Suprapubic skin (tissue), 4 donors: ENCODE measurements around the gene CCDC190. TPM values are rescaled to one million over a fixed set of nuclear protein-coding genes. Genes with fewer than 3 reads are reported as not detected.

Source experiments
- DNase-seq, 2 donors: peaks; one replicate each; pipeline ENCODE4 v3.0.0-alpha.2; 2019; ENCODE audit warnings: low spot score in 2 of 2
- H3K27ac ChIP-seq: fragments of 200-600 bp; sonication (generic); one replicate; pipeline ENCODE4 v1.5.1; 2019
- H3K27me3 ChIP-seq: fragments of 200-600 bp; sonication (generic); one replicate; pipeline ENCODE4 v1.5.1; 2019
- H3K36me3 ChIP-seq: fragments of 200-600 bp; sonication (generic); one replicate; pipeline ENCODE4 v1.5.1; 2019
- H3K4me1 ChIP-seq: fragments of 200-600 bp; sonication (generic); one replicate; pipeline ENCODE4 v1.5.1; 2019
- H3K4me3 ChIP-seq: fragments of 200-600 bp; sonication (generic); one replicate; pipeline ENCODE4 v1.5.1; 2019; ENCODE audit warnings: mild to moderate bottlenecking
- H3K9me3 ChIP-seq: fragments of 200-600 bp; sonication (generic); one replicate; pipeline ENCODE4 v1.5.1; 2019
- EP300 ChIP-seq: sonication (generic); formaldehyde crosslinking; IDR thresholded peaks from one replicate; pipeline ENCODE4 v1.6.1; 2017; ENCODE audit warnings: antibody characterized with exemption
- POLR2A ChIP-seq, 2 donors: fragments of 450-650 bp; IDR thresholded peaks; one replicate each; pipeline ENCODE4 v1.6.1; 2017; ENCODE audit warnings: antibody characterized with exemption in 2 of 2, mild to moderate bottlenecking in 2 of 2, moderate library complexity in 2 of 2
- POLR2AphosphoS5 ChIP-seq, 3 donors: sonication (generic); formaldehyde crosslinking; IDR thresholded peaks; one replicate each; pipeline ENCODE4 v1.6.1; 2017; ENCODE audit warnings: antibody characterized with exemption in 3 of 3
- WGBS: methylation state at CpG from one replicate; pipeline ENCODE4 v1.1.5; 2018; 5-methylcytosine and 5-hydroxymethylcytosine counted together
- total RNA-seq, 4 donors: library from RNA; depleted of rRNA; stranded (reverse); fragments of >200 nt; gene quantifications; one replicate each; pipeline ENCODE4 v1.1.0, GENCODE V29; 2016
- TF ChIP-seq, protein P1 (sequence below), 2 donors: fragments of 200-600 bp in 1 of 2; fragments of 450-650 bp in 1 of 2; sonication (generic) in 1 of 2; IDR thresholded peaks; one replicate each; pipeline ENCODE4 v1.5.1; 2016 to 2019; ENCODE audit warnings: antibody characterized with exemption in 2 of 2, mild to moderate bottlenecking in 1 of 2, moderate library complexity in 1 of 2

The CCDC190 gene
- total RNA-seq, 4 donors from 2014 or later = not detected

DNA sequence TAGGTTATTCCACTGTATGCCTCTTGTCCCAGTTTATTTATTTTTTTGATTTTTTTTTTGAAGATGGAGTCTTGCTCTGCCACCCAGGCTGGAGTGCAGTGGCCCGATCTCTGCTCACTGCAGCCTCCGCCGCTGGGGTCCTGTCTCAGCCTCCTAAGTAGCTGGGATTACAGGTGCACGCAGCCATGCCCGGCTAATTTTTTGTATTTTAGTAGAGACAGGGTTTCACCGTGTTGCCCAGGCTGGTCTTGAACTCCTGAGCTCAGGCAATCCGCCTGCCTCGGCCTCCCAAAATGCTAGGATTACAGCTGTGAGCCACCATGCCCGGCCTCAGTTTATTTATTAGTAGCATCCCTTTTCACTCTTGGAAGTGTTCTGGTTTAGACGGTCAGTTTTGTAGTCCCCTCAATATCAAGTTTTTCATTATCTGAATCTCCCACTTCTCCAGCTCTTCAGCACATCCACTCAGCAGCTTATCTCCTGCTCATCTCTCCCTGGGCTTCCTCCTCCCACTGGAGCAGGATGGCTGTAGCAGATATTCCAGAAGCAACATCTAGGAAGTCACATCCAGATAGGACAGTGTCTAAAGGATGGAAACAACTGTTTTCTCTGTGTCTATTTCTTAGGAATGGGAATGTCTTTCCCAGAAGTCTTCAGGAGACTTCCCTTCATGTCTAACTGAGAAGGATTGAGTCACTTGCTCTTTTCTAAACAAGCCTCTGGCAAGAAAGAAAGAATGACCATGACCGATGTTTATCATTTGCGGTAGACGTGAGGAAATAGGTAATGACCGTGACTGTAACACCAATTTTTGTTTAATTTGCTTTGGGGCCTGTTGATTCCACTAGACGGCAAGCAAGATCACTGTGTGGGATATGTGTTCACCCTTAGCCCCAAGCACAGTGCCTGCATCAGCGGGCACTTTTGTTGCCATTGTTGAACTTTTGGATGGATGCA, 14.4 kb downstream of the CCDC190 start:
- TF ChIP-seq POLR2A (IDR thresholded peaks at IDR 0.05) = no peak
- TF ChIP-seq POLR2AphosphoS5 (IDR thresholded peaks at IDR 0.05) = no peak
- TF ChIP-seq EP300 = no peak
- TF ChIP-seq, protein P1, sequence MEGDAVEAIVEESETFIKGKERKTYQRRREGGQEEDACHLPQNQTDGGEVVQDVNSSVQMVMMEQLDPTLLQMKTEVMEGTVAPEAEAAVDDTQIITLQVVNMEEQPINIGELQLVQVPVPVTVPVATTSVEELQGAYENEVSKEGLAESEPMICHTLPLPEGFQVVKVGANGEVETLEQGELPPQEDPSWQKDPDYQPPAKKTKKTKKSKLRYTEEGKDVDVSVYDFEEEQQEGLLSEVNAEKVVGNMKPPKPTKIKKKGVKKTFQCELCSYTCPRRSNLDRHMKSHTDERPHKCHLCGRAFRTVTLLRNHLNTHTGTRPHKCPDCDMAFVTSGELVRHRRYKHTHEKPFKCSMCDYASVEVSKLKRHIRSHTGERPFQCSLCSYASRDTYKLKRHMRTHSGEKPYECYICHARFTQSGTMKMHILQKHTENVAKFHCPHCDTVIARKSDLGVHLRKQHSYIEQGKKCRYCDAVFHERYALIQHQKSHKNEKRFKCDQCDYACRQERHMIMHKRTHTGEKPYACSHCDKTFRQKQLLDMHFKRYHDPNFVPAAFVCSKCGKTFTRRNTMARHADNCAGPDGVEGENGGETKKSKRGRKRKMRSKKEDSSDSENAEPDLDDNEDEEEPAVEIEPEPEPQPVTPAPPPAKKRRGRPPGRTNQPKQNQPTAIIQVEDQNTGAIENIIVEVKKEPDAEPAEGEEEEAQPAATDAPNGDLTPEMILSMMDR (IDR thresholded peaks at IDR 0.05) = no peak
- 94% methylated on average over 16 of the region's 16 CpGs for WGBS

DNA sequence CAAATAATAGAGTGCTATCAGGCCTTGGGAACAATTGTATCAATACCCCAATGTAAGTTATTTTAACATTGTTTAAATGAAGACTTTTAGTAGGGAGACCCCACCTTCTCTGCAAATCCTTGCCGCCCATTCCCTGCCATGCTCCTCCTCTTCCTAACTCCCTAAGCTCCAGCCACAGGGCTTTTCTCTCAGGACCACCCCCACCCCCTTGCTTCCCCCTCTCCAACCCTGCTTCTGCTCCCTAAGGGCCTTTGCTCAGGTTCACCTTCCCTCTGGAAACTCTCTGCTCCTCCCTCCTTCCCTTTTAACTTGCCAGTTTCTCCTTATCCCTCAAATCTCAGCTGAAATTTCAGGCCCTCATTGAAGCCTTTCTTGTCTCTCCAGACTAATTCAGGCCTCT, 16.8 kb downstream of the CCDC190 start:
- H3K4me1 ChIP-seq = no peaks in the 10 kb centered on the region
- 85% methylated on average over 1 of the region's 1 CpG for WGBS
- no peak for DNase-seq
- H3K27ac ChIP-seq = no peak overlapping the region
- TF ChIP-seq POLR2AphosphoS5 (IDR thresholded peaks at IDR 0.05) = no peak
- TF ChIP-seq, protein P1 (IDR thresholded peaks at IDR 0.05) = no peak
- TF ChIP-seq EP300 = no peak
- TF ChIP-seq POLR2A (IDR thresholded peaks at IDR 0.05) = no peak
- H3K36me3 ChIP-seq = no peaks in the 10 kb centered on the region
- peaks cover 2% of the 10 kb centered on the region for H3K9me3 ChIP-seq
- no peak overlapping the region for H3K4me3 ChIP-seq
- H3K27me3 ChIP-seq = no peaks in the 10 kb centered on the region

More for the DNA sequence above, 14.4 kb downstream of the CCDC190 start:
- Histone ChIP-seq H3K4me1 (no peaks in the 10 kb centered on the region), H3K27me3 (no peaks in the 10 kb centered on the region), H3K36me3 (no peaks in the 10 kb centered on the region), H3K9me3 (no peaks in the 10 kb centered on the region), H3K27ac (no peak overlapping the region), H3K4me3 (no peak overlapping the region)
- DNase-seq = no peak

DNA sequence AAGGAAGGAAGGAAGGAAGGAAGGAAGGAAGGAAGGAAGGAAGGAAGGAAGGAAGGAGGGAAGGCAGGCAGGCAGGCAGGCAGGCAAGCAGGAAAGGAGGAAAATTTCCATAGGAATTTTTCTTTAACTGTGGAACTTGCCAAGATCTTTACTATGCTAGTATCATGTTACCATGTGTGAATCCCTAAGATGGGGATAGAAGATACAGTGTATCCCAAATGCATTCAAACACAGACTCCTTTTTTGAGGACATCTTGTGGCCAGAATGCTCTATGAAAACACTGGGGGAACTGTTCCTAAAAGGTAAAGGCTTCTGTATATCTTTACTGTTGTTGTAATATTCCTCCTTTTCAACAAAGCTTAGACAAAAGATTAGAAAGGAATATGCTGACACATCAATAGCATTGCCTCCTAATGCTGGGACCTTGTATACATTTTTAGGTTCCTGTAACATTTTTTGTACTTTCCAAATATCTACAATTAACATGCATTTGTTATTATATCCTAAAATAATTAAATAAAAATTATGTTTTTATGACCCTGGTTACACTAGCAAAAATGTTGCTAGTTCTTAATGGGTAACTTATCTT, 20.6 kb downstream of the CCDC190 start:
- Histone ChIP-seq H3K4me1 (no peaks in the 10 kb centered on the region), H3K27ac (no peak overlapping the region), H3K27me3 (no peaks in the 10 kb centered on the region), H3K9me3 (peaks cover 8% of the 10 kb centered on the region), H3K4me3 (no peak overlapping the region), H3K36me3 (no peaks in the 10 kb centered on the region)
- no peak for TF ChIP-seq POLR2AphosphoS5 (IDR thresholded peaks at IDR 0.05)
- no peak for TF ChIP-seq EP300
- TF ChIP-seq POLR2A (IDR thresholded peaks at IDR 0.05) = no peak
- TF ChIP-seq, protein P1 (IDR thresholded peaks at IDR 0.05) = no peak
- DNase-seq = no peak

DNA sequence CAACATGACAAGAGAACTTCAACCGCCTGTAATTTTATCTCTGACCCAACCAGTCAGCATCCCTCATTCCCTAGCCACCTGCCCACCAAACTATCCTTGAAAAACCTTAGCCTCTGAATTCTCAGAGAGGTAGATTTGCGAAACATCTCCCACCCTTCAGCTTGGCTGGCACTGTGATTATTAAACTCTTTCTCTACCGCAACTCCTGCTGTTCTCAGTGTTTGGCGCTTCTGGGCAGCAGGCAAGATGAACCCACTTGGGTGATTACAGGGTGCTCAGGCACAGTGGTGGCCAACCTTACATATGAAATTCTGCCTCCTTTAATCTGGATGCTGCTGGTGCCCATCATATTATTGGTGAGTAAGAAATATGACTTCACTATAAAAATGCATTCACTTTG, 22.1 kb downstream of the CCDC190 start:
- TF ChIP-seq, protein P1 (IDR thresholded peaks at IDR 0.05) = no peak
- TF ChIP-seq EP300 (no peak), POLR2AphosphoS5 (IDR thresholded peaks at IDR 0.05) (no peak)

More for the DNA sequence above, 22.1 kb downstream of the CCDC190 start:
- H3K4me1 ChIP-seq = no peaks in the 10 kb centered on the region
- H3K27me3 ChIP-seq = peaks cover 5% of the 10 kb centered on the region
- peaks cover 8% of the 10 kb centered on the region for H3K9me3 ChIP-seq
- H3K27ac ChIP-seq = no peak overlapping the region
- DNase-seq = no peak
- H3K4me3 ChIP-seq = no peak overlapping the region
- 97% methylated on average over 4 of the region's 4 CpGs for WGBS
- no peaks in the 10 kb centered on the region for H3K36me3 ChIP-seq
